ENCODE data around the gene FAM171A2.

Gene FAM171A2

GRCh38 chr17:44307387-44308186 lies 56.1 kb downstream of the FAM171A2 start:
- DNase-seq (ENCODE audit: low read depth in 2 of 2) = no peak

- no peak for DNase-seq (ENCODE audit: low read depth in 2 of 2)
These were observed 59.0 kb downstream of the FAM171A2 start for GRCh38 chr17:44304651-44305050.

All from stimulated activated CD4-positive, alpha-beta T cell treated with anti-CD3 and anti-CD28 coated beads, Interleukin-1b, Interleukin-23, amount 100 ng/mL, for 1 hour (primary cell).